ENCODE results near the gene OGDH. TPM values are rescaled to one million over a fixed set of nuclear protein-coding genes. Genes with fewer than 3 reads are reported as not detected.

OGDH gene
- total and polyA plus RNA-seq, 2 of the 4 experiments (the other 2 are of a cell fraction), result 47.4 to 56.5 TPM

GRCh38 chr7:44733708-44734481, 127.5 kb downstream of the OGDH start:
- Histone ChIP-seq H3K14ac (replicated peaks; ENCODE audit: low read depth, low read length) (peak overlapping the region; percentile 5; the same call in 1 of the 2 replicates), H3K4me3 (ENCODE audit: insufficient read depth, low read depth, low read length) (no peak overlapping the region), H3K79me1 (ENCODE audit: low read depth in 1 of 2, low read length in 2 of 2) (peaks cover 0 to 9% of the 10 kb centered on the region in 2 experiments; a peak in 2 of 4 replicates), H3K4me1 (ENCODE audit: control insufficient read depth, insufficient read depth, low read length) (peaks cover 14% of the 10 kb centered on the region), H4K8ac (ENCODE audit: low read depth in 2 of 2, low read length in 2 of 2) (peak overlapping the region; percentile 41 to 87; a peak in 3 of 4 replicates), H3K9me3 (ENCODE audit: control insufficient read depth, insufficient read depth, low read length) (no peaks in the 10 kb centered on the region), H3K4ac (ENCODE audit: low read depth, low read length) (peak overlapping the region; percentile 98), H3K36me3 (ENCODE audit: control insufficient read depth, insufficient read depth, low read length) (no peaks in the 10 kb centered on the region), H2BK15ac (ENCODE audit: low read depth, low read length) (peak overlapping the region; percentile 97; the same call in 1 of the 3 replicates), H3K9me1 (ENCODE audit: insufficient read depth, low read length) (peaks cover 17% of the 10 kb centered on the region), H4K20me1 (ENCODE audit: insufficient read depth, low read length) (no peaks in the 10 kb centered on the region), H3K9ac (ENCODE audit: low read depth, low read length) (no peak overlapping the region), H2BK20ac (ENCODE audit: low read depth, low read length) (peak overlapping the region; percentile 100), H2AK9ac (replicated peaks; ENCODE audit: low read depth, low read length, poor library complexity) (no peak overlapping the region), H2BK120ac (ENCODE audit: low read depth, low read length) (peak overlapping the region; percentile 93), H2AK5ac (ENCODE audit: low read depth, low read length) (peak overlapping the region; percentile 95), H4K5ac (ENCODE audit: low read depth, low read length) (peak overlapping the region; percentile 77), H3K27me3 (ENCODE audit: control insufficient read depth, insufficient read depth, low read length) (no peaks in the 10 kb centered on the region), H3K56ac (ENCODE audit: extremely low read depth, insufficient read depth, low read length) (peak overlapping the region; percentile 38; the same call in 1 of the 2 replicates), H4K91ac (ENCODE audit: insufficient read depth, low read depth, low read length) (peak overlapping the region; percentile 90), H3K27ac (ENCODE audit: insufficient read depth, low read length) (peak overlapping the region; percentile 78), H2AFZ (replicated peaks; ENCODE audit: low read length, poor library complexity) (no peak overlapping the region), H3K4me2 (ENCODE audit: low read depth, low read length) (0 out of 2 replicates have a peak overlapping the region, but pooled peaks have one; percentile 31), H3K23ac (ENCODE audit: low read depth, low read length) (no peak overlapping the region), H3K18ac (ENCODE audit: low read depth, low read length) (peak overlapping the region; percentile 96), H2BK5ac (ENCODE audit: low read depth, low read length, poor library complexity, severe bottlenecking) (peak overlapping the region; percentile 98)
- peak; percentile 71 for ATAC-seq (ENCODE audit: low read depth)
- CTCF ChIA-PET, result no interaction called here
- in situ Hi-C loops (cut with MboI; ENCODE audit: low sequenced_read_pairs), result no loop called here
- dilution Hi-C loops (cut with HindIII; ENCODE audit: low sequenced_read_pairs, unreplicated experiment), result no loop called here
- TF ChIP-seq BHLHE40 (IDR thresholded peaks at IDR 0.05; ENCODE audit: low read depth, low read length), result peak; percentile 36; the same call in 1 of the 2 replicates
- TF ChIP-seq CEBPB (IDR thresholded peaks at IDR 0.05; ENCODE audit: low read depth, low read length), result no peak
- TF ChIP-seq FOS (IDR thresholded peaks at IDR 0.05; ENCODE audit: low read depth, low read length), result peak; percentile 87
- no TSS peak for BruUV-seq (replicated peaks)
- POLR2A ChIA-PET (ENCODE audit: unreplicated experiment), result interaction anchor here (0.6 kb wide), 1 partner anchor 47 kb away, joined by 9 read pairs; no protein-coding TSS in a partner anchor
- WGBS, 2 experiments (ENCODE audit: extremely low coverage in 2 of 2, insufficient read length in 1 of 2), result 0% methylated on average over 1 of the region's 5 CpGs; no CpG with 5 or more reads in 1 of the 2 experiments
- DNase-seq, result peak; percentile 85
- intact Hi-C loops (cut with micrococcal nuclease), result no loop called here

All from IMR-90 (cell line).